Measurements from ENCODE around the gene TSPAN3.

- TF ChIP-seq CTCF (IDR thresholded peaks at IDR 0.05) (no peak), POLR2A (IDR thresholded peaks at IDR 0.05) (no peak), POLR2AphosphoS5 (IDR thresholded peaks at IDR 0.05) (no peak), EP300 (IDR thresholded peaks at IDR 0.05) (no peak)
Observed at GRCh38 chr15:77107068-77107467, 36.2 kb upstream of the TSPAN3 start.
